ENCODE data around the gene TET1. TPM values are rescaled to one million over a fixed set of nuclear protein-coding genes. Genes with fewer than 3 reads are reported as not detected.
"Not testable (repeated sequence)": the region's sequence is repeated elsewhere in the genome, so short reads cannot be mapped to it uniquely, and the experiment has no call there.

TET1 gene
- total RNA-seq, 1 experiment from 2014 or later = 2.3 TPM

DNA sequence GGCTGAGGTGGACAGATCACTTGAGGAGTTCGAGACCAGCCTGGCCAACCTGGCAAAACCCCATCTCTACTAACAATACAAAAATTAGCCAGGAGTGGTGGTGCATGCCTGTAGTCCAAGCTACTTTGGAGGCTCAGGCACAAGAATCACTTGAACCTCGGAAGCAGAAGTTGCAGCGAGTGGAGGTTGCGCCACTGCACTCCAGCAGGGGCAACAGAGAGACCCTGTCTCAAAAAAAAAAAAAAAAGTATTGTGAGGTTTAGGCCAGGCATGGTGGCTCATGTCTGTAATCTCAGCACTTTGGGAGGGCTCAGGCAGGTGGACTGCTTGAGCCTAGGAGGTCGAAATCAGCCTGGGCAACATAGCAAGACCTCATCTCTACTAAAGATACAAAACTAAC lies 16.0 kb downstream of the TET1 start:
- no peaks in the 10 kb centered on the region for H3K4me1 ChIP-seq (ENCODE audit: control insufficient read depth, insufficient read depth, low read length)
- H3K4me3 ChIP-seq (ENCODE audit: low read depth in 2 of 2, low read length in 2 of 2) = no peak overlapping the region
- DNase-seq (ENCODE audit: low read depth, low spot score) (no peak), ATAC-seq (no peak)
- no peaks in the 10 kb centered on the region for H3K9me3 ChIP-seq (ENCODE audit: control insufficient read depth, insufficient read depth, low read depth, low read length)
- POLR2A ChIA-PET = no interaction called here
- TF ChIP-seq, protein P1, sequence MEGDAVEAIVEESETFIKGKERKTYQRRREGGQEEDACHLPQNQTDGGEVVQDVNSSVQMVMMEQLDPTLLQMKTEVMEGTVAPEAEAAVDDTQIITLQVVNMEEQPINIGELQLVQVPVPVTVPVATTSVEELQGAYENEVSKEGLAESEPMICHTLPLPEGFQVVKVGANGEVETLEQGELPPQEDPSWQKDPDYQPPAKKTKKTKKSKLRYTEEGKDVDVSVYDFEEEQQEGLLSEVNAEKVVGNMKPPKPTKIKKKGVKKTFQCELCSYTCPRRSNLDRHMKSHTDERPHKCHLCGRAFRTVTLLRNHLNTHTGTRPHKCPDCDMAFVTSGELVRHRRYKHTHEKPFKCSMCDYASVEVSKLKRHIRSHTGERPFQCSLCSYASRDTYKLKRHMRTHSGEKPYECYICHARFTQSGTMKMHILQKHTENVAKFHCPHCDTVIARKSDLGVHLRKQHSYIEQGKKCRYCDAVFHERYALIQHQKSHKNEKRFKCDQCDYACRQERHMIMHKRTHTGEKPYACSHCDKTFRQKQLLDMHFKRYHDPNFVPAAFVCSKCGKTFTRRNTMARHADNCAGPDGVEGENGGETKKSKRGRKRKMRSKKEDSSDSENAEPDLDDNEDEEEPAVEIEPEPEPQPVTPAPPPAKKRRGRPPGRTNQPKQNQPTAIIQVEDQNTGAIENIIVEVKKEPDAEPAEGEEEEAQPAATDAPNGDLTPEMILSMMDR (IDR thresholded peaks at IDR 0.05) = no peak
- TF ChIP-seq SIN3A (IDR thresholded peaks at IDR 0.05; ENCODE audit: borderline replicate concordance, insufficient read depth, low read depth, low read length) (no peak), TCF7L2 (IDR thresholded peaks at IDR 0.05; ENCODE audit: low read depth, low read length) (no peak), POLR2AphosphoS5 (IDR thresholded peaks at IDR 0.05; ENCODE audit: low read depth, low read length) (no peak)
- TF ChIP-seq, protein P2, sequence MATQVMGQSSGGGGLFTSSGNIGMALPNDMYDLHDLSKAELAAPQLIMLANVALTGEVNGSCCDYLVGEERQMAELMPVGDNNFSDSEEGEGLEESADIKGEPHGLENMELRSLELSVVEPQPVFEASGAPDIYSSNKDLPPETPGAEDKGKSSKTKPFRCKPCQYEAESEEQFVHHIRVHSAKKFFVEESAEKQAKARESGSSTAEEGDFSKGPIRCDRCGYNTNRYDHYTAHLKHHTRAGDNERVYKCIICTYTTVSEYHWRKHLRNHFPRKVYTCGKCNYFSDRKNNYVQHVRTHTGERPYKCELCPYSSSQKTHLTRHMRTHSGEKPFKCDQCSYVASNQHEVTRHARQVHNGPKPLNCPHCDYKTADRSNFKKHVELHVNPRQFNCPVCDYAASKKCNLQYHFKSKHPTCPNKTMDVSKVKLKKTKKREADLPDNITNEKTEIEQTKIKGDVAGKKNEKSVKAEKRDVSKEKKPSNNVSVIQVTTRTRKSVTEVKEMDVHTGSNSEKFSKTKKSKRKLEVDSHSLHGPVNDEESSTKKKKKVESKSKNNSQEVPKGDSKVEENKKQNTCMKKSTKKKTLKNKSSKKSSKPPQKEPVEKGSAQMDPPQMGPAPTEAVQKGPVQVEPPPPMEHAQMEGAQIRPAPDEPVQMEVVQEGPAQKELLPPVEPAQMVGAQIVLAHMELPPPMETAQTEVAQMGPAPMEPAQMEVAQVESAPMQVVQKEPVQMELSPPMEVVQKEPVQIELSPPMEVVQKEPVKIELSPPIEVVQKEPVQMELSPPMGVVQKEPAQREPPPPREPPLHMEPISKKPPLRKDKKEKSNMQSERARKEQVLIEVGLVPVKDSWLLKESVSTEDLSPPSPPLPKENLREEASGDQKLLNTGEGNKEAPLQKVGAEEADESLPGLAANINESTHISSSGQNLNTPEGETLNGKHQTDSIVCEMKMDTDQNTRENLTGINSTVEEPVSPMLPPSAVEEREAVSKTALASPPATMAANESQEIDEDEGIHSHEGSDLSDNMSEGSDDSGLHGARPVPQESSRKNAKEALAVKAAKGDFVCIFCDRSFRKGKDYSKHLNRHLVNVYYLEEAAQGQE (IDR thresholded peaks at IDR 0.05; ENCODE audit: insufficient read depth in 1 of 2, low read depth in 2 of 2, low read length in 1 of 2) = no peak
- BruUV-seq (replicated peaks) = no TSS peak
- in situ Hi-C loops (cut with HindIII; ENCODE audit: low pct_unique_long_range_greater_than_20kb, low sequenced_read_pairs) = no loop called here
- no peaks in the 10 kb centered on the region for H3K27me3 ChIP-seq (ENCODE audit: control insufficient read depth, insufficient read depth, low read length)
- H3K27ac ChIP-seq (ENCODE audit: low read length) = no peak overlapping the region
- intact Hi-C loops (cut with micrococcal nuclease; ENCODE audit: unreplicated experiment) = no loop called here
- H3K36me3 ChIP-seq (ENCODE audit: control insufficient read depth, insufficient read depth, low read length) = no peaks in the 10 kb centered on the region
- CTCF ChIA-PET = no interaction called here

GRCh38 chr10:68578974-68579373 lies 18.8 kb downstream of the TET1 start:
- H3K27me3 ChIP-seq (ENCODE audit: control insufficient read depth, insufficient read depth, low read length) = no peaks in the 10 kb centered on the region
- H3K4me1 ChIP-seq (ENCODE audit: control insufficient read depth, insufficient read depth, low read length) = no peaks in the 10 kb centered on the region
- CTCF ChIA-PET = no interaction called here
- no peak overlapping the region for H3K27ac ChIP-seq (ENCODE audit: low read length)
- H3K9me3 ChIP-seq (ENCODE audit: control insufficient read depth, insufficient read depth, low read depth, low read length) = no peaks in the 10 kb centered on the region
- no peaks in the 10 kb centered on the region for H3K36me3 ChIP-seq (ENCODE audit: control insufficient read depth, insufficient read depth, low read length)
- no TSS peak for BruUV-seq (replicated peaks)
- ATAC-seq = no peak
- TF ChIP-seq, protein P2 (IDR thresholded peaks at IDR 0.05; ENCODE audit: insufficient read depth in 1 of 2, low read depth in 2 of 2, low read length in 1 of 2) = no peak
- TF ChIP-seq, protein P1 (IDR thresholded peaks at IDR 0.05) = no peak
- TF ChIP-seq SIN3A (IDR thresholded peaks at IDR 0.05; ENCODE audit: borderline replicate concordance, insufficient read depth, low read depth, low read length) = no peak
- TF ChIP-seq POLR2AphosphoS5 (IDR thresholded peaks at IDR 0.05; ENCODE audit: low read depth, low read length) = no peak
- no peak for TF ChIP-seq TCF7L2 (IDR thresholded peaks at IDR 0.05; ENCODE audit: low read depth, low read length)
- POLR2A ChIA-PET = no interaction called here
- DNase-seq (ENCODE audit: low read depth, low spot score) = no peak
- H3K4me3 ChIP-seq (ENCODE audit: low read depth in 2 of 2, low read length in 2 of 2) = no peak overlapping the region
- in situ Hi-C loops (cut with HindIII; ENCODE audit: low pct_unique_long_range_greater_than_20kb, low sequenced_read_pairs) = no loop called here
- intact Hi-C loops (cut with micrococcal nuclease; ENCODE audit: unreplicated experiment) = no loop called here

DNA sequence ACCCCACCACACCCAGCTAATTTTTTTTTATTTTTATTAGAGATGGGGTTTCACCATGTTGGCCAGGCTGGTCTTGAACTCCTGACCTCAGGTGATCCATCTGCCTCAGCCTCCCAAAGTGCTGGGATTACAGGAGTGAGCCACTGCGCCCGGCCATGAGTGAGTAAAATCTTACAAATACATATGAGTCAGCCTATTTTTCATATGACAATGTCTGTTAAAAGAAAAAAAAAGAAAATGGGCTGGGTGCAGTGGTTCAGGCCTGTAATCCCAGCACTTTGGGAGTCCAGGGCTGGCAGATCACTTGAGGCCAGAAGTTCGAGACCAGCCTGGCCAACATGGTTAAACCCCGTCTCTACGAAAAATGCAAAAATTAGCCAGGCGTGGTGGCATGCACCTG lies 24.1 kb downstream of the TET1 start:
- BruUV-seq (replicated peaks); in situ Hi-C loops (cut with HindIII; ENCODE audit: low pct_unique_long_range_greater_than_20kb, low sequenced_read_pairs); H3K4me3 ChIP-seq (ENCODE audit: low read depth in 2 of 2, low read length in 2 of 2): not testable (repeated sequence)

More for the DNA sequence above, 24.1 kb downstream of the TET1 start:
- DNase-seq (ENCODE audit: low read depth, low spot score); H3K36me3 ChIP-seq (ENCODE audit: control insufficient read depth, insufficient read depth, low read length); intact Hi-C loops (cut with micrococcal nuclease; ENCODE audit: unreplicated experiment); CTCF ChIA-PET; H3K27ac ChIP-seq (ENCODE audit: low read length); ATAC-seq; H3K27me3 ChIP-seq (ENCODE audit: control insufficient read depth, insufficient read depth, low read length); H3K9me3 ChIP-seq (ENCODE audit: control insufficient read depth, insufficient read depth, low read depth, low read length); H3K4me1 ChIP-seq (ENCODE audit: control insufficient read depth, insufficient read depth, low read length); POLR2A ChIA-PET: not testable (repeated sequence)

All from Panc1 (cell line).